ENCODE data around the gene LGI1.

The LGI1 gene

DNA sequence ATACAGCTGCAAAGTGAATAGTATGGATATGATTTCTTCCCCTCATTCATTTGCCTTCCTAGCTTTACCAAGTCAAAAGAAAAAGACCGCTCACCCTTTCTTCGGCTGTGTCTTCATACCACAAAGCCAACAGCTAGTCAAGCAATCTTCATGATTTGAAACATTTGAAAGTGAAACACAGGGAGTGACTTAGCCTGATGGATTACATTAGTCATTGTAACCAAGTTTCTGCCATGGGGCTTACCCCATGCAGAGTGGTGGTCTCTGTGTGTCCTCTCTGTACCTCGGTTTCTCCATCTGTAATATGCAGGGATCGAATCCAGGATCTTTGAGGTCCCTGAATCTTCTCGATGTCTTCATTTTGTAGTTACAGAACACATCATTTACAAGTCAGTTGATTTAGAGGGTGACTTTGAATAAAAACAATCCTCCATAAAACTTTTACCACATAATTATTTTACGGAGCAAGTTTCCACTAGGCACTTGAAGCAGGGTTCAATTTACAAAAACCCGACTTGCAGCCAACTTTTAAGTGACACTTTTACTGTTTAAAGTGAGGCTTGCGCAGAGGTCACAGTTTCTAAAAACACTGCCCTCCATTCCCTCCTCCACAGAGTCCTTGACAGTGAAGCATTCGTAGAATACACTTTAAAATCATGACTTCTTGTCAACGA is 2.2 kb upstream of the LGI1 start:
- no peak for DNase-seq (ENCODE audit: low read depth in 2 of 2)

DNA sequence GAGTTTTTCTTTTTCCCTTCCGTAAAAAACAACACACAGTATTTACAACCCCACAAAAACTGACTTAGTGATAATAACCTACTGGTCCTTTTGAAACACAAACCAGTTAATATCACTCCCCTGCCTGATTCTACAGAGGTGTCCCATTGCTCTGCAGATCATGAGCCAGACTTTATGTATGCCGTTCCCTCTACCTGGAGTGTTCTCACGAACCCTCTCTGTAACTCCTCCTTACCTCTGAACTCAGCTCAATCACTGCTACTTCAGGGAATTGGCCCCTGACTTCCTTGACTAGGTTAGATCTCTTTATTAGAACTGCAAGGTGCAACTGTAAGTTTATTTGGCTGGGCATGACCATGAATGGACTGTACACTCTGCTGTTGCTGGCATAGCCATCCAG is 1.6 kb upstream of the LGI1 start:
- no peak for DNase-seq (ENCODE audit: low read depth in 2 of 2)

DNA sequence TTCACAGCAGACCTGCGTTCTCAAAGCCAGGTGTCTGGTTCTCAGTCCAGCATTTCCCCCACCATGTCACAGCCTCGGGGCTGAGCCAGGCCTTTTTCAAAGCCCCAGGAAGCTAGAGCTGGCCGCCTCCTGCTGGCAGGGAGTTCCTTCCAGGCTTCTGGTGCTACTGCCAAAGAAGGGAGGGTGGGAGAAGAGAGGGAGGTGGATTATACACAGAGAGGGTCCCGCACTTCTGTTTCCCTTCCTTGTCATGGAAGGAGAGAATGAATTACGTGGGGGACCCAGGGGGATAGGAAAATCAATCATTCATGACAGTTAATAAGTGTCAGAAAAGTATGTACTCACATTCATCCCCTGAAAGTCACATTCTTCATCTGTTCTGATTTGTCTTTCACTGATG is 600 bp upstream of the LGI1 start:
- DNase-seq (ENCODE audit: low read depth in 2 of 2): no peak

DNA sequence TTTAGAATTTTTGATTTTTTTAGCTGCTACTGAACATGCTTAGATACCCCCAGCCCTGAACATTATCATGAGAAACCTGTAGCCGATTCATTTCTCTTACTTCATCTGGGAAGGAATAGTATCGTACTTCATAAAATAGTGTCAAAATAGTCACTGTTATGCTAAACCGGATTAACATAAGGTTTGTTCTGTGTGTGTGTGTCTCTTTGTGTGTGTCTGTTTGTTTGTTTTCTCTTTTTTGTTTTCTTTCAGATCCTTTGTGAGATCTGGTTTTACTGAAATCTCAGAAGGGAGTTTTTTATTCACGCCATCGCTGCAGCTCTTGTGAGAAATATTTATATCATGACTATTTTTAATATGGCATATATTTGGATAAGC is 761 bp downstream of the LGI1 start:
- no peak for DNase-seq (ENCODE audit: low read depth in 2 of 2)

DNA sequence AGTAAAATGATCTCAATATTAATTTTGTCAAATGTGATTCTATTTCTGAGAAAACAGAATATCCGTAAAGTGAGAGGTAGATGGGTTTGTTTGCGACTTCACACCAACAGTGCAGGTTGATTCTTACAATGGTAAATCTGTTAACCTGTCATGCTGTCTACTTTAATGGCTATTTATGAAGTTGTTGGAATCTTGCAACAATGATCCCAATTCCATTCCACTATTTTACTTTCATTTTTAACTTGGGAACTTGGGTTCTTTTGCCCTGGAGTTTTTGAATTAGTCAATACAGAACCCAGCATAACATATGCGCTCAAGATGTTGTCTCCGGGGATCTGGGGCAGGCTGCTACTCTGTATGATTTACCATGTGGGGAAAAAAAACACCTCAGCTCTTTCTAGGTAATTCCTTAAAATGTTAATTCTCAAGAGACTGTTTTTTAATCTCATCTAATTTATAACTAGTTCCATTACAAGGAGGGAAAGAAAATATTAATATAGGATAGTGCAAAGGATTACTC is 1.2 kb downstream of the LGI1 start:
- DNase-seq (ENCODE audit: low read depth in 2 of 2): no peak

- DNase-seq (ENCODE audit: low read depth in 2 of 2): no peak
These were observed 2.8 kb downstream of the LGI1 start for GRCh38 chr10:93760490-93760889.

- DNase-seq (ENCODE audit: low read depth in 2 of 2): no peak
These were observed 5.2 kb downstream of the LGI1 start for GRCh38 chr10:93762979-93763391.

DNA sequence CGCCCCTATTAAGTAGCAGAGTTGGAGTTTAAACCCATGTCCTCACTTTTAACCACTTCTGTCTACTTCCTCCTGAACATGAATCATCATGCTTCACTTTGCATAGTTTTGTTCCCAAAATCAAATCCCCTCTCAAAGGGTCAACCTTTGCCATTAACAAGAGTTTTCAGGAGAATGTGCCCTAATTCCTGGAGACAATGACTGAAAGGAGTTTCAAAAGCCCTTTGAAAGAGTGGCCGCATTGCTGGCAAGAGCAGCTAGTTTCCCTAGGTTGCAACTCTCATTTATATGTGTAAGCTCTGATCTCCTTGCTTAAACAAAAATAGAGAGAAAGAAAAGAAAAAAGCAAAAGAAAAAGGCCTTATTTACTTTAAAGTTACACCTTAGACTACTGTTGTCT is 9.2 kb downstream of the LGI1 start:
- DNase-seq (ENCODE audit: low read depth in 2 of 2): no peak

- DNase-seq (ENCODE audit: low read depth in 2 of 2): no peak
These were observed 10.1 kb downstream of the LGI1 start for GRCh38 chr10:93767724-93768399.

GRCh38 chr10:93768892-93769291 is 11.2 kb downstream of the LGI1 start:
- no peak for DNase-seq (ENCODE audit: low read depth in 2 of 2)

GRCh38 chr10:93771354-93771753 is 13.6 kb downstream of the LGI1 start:
- DNase-seq (ENCODE audit: low read depth in 2 of 2): no peak

GRCh38 chr10:93773120-93773519 is 15.4 kb downstream of the LGI1 start:
- DNase-seq (ENCODE audit: low read depth in 2 of 2): no peak

- DNase-seq (ENCODE audit: low read depth in 2 of 2): no peak
These were observed 16.0 kb downstream of the LGI1 start for GRCh38 chr10:93773705-93774104.

- no peak for DNase-seq (ENCODE audit: low read depth in 2 of 2)
These were observed 17.6 kb downstream of the LGI1 start for GRCh38 chr10:93775356-93775755.

- no peak for DNase-seq (ENCODE audit: low read depth in 2 of 2)
These were observed 19.4 kb downstream of the LGI1 start for GRCh38 chr10:93777092-93777491.

DNA sequence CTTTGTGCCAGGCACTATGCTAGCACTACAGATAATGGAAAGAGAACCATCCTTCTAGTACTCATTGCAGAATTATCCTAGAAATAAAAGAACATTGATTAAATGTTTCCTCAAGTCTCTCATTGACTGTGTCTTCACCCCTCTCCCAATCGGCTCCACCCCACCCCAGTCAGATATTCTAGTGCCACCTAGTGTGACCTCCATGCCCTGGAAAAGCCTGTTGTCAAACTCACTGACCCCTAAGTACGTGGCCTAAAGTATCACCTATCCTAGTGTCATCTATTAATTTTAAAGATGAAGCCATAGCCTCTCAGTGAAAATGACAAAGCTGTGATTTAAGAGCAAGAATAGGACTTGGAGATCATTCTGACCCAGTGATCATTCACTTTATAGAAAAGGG is 26.3 kb downstream of the LGI1 start:
- DNase-seq (ENCODE audit: low read depth in 2 of 2): no peak

GRCh38 chr10:93788413-93789208 is 30.9 kb downstream of the LGI1 start:
- DNase-seq (ENCODE audit: low read depth in 2 of 2): no peak

- no peak for DNase-seq (ENCODE audit: low read depth in 2 of 2)
These were observed 32.7 kb downstream of the LGI1 start for GRCh38 chr10:93790439-93790838.

DNA sequence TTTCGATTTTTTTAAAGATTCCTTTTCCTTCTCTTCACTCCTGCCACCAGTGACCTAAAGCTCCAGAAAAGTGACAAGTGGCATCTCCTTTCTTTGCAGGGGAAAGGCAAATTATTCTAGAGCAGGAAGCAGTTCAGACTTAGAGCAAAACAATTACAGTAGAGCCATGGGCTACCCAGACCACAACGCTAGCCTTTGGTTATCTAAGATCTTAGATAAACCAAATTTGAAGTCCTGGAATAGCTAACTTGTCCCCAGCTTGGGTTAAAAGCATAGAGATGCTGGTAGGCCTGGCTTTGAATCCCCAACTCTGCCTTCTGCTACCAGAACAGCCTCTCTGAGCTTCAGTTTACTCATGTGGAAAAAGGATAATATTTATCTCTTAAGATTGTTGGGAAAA is 38.4 kb downstream of the LGI1 start:
- no peak for DNase-seq (ENCODE audit: low read depth in 2 of 2)

- DNase-seq (ENCODE audit: low read depth in 2 of 2): no peak
These were observed 40.1 kb downstream of the LGI1 start for GRCh38 chr10:93797825-93798224.

DNA sequence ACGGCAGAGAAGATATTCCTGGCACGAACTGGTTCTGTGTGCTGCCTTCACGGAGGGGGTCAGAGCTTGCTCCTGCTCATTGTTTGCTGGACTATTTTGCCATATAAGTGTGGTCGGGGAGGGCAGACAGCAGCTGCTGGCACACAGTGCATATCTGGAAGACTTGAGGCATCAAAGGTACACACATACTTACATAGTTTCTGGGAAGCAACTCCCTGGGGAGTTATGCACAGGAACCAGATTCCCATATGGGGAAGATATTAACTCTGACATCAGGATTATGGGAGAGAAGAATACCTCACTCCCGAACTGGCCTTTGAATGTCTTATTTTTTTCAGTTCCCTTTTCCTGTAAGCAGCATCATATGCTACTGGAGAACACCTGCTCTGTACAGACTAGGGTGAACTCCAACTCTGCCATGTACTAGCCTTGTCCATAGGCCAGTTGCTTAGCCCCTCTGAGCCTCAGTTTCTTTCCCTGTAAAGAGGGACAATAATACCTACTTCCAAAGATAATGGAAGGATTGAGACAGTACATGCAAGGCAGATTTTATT is 41.5 kb downstream of the LGI1 start:
- DNase-seq (ENCODE audit: low read depth in 2 of 2): no peak

- DNase-seq (ENCODE audit: low read depth in 2 of 2): no peak
These were observed 46.5 kb downstream of the LGI1 start for GRCh38 chr10:93804200-93804599.
